Effector CD4-positive, alpha-beta T cell (primary cell): ENCODE measurements around the gene ATP2B2.

Experiments used
- DNase-seq: peaks from one replicate; pipeline ENCODE4 v3.0.0-alpha.2; 2020

The ATP2B2 gene

GRCh38 chr3:10289787-10290355 is 215.5 kb downstream of the ATP2B2 start:
- DNase-seq = no peak

GRCh38 chr3:10289077-10289476 is 216.3 kb downstream of the ATP2B2 start:
- DNase-seq = no peak

- no peak for DNase-seq
Measured at GRCh38 chr3:10288575-10288960, 216.8 kb downstream of the ATP2B2 start.

GRCh38 chr3:10287936-10288574 is 217.3 kb downstream of the ATP2B2 start:
- no peak for DNase-seq

- DNase-seq = no peak
Measured at GRCh38 chr3:10286596-10287295, 218.6 kb downstream of the ATP2B2 start.

- no peak for DNase-seq
Measured at GRCh38 chr3:10286133-10286524, 219.3 kb downstream of the ATP2B2 start.

GRCh38 chr3:10285272-10286132 is 219.9 kb downstream of the ATP2B2 start:
- no peak for DNase-seq

- peak; percentile 24 for DNase-seq
Measured at GRCh38 chr3:10284496-10284895, 220.9 kb downstream of the ATP2B2 start.

- no peak for DNase-seq
Measured at GRCh38 chr3:10283638-10284037, 221.7 kb downstream of the ATP2B2 start.

- DNase-seq = no peak
Measured at GRCh38 chr3:10281951-10282350, 223.4 kb downstream of the ATP2B2 start.

GRCh38 chr3:10280571-10280970 is 224.8 kb downstream of the ATP2B2 start:
- DNase-seq = no peak

GRCh38 chr3:10280177-10280529 is 225.2 kb downstream of the ATP2B2 start:
- DNase-seq = no peak

GRCh38 chr3:10279384-10280176 is 225.8 kb downstream of the ATP2B2 start:
- DNase-seq = no peak

- DNase-seq = no peak
Measured at GRCh38 chr3:10278501-10278900, 226.9 kb downstream of the ATP2B2 start.

GRCh38 chr3:10277115-10277625 is 228.2 kb downstream of the ATP2B2 start:
- DNase-seq = no peak

GRCh38 chr3:10274601-10275000 is 230.8 kb downstream of the ATP2B2 start:
- DNase-seq = no peak
